Stimulated activated CD8-positive, alpha-beta memory T cell treated with anti-CD3 and anti-CD28 coated beads, Interleukin-4, amount 100 ng/mL, for 24 hours (primary cell): ENCODE measurements around the gene LMBRD2.
"Not testable (repeated sequence)": the region's sequence is repeated elsewhere in the genome, so short reads cannot be mapped to it uniquely, and the experiment has no call there.

Experiments used
- DNase-seq: peaks from one replicate; pipeline ENCODE4 v3.0.0-alpha.2; 2020; ENCODE audit warnings: low read depth

LMBRD2 gene

GRCh38 chr5:36161361-36161760 is 9.7 kb upstream of the LMBRD2 start:
- no peak for DNase-seq

DNA sequence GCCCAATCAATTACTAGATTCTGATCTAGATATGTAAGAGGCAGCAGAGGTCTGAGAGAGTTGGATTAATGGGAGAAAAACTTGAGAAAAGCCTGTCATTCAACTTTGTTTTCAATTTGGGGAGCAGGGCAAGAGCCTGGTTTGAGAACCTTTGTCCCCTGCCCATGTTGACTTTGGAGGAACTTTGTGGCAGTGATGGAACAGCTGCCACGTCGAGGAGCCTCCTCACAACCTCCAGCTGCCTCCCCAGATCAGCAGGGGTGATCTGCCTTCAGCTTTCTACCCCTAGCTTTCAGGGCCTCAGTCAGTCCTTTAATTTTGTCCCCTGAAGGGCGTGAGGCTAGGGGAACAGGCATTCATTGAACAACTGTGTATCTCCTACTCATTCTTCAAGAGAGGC is 8.9 kb upstream of the LMBRD2 start:
- DNase-seq = no peak

DNA sequence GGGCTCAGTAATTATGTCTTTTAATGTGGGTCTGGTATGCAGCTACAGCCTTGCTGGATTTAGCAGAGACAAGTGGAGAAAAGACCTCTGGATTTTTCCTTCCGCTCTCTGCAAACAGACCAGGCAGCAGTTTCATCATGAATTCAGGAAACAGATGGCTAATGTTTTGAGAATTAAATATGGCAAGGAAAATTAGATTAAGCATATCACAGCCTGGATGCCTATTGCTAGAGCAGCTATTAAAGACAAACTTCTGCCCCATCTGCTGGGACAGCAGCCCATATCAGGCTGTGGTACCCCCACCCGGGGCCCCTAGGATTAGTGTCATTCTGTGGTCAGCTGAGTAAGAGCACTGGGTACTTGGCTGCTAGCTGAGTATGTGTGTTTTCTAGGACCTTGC is 6.5 kb upstream of the LMBRD2 start:
- no peak for DNase-seq

DNA sequence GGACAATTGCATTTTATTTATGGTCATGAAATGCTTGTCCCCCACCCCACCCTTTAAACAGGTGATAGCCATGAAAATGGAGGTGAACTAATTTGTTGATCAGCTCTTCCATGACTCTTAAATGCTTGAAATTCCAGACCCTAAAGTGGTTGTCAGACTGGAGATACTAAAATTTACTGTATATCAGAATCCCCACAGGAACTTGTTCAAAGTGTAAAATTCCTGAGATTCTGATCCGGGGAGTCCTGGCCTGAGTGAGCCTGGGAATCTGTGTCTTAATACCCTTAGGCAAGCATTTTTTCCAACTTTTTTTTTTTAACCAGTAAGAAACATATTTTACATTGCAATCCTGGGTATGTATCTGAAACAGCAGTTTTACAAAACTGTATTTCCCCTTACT is 4.9 kb upstream of the LMBRD2 start:
- DNase-seq = no peak

GRCh38 chr5:36156121-36156601 is 4.5 kb upstream of the LMBRD2 start:
- no peak for DNase-seq

DNA sequence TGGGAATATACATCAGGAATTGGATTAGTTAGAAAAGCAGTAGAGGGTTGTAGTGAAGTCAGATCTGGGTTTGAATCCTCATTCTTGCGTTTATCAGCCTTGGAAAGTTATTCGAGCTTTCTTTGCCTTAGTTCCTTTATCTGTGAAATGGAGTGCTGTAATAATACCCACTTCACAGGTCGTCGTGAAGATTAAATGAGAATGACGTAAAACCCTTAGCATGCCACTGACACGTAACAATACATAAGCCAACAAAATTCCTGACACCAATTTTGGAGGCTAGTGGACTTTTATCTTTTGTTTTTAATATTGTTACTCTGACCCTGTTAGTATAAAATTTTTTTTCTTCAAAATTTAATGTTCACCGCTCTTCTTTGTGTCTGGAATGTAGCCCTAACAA is 3.6 kb upstream of the LMBRD2 start:
- no peak for DNase-seq

- DNase-seq = no peak
Observed at GRCh38 chr5:36153726-36154125, 2.0 kb upstream of the LMBRD2 start.

DNA sequence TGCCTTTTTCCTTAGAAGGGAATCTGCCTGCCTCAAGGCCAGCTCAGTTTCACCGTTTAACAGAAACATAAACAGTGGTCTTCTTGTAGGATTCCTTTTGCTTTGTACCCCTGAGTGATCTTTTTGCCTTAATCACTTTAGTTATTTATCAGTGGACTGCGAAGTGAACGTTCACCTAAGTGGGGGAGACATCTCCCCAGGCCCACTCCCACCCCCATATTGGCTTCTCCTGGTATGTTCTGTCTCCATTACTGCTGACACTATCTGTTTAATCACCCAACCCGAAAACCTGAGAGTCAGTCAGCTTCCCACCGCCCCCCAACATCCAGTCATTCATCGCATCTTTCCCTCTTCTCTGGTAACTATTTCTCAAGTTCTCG is 1.6 kb upstream of the LMBRD2 start:
- no peak for DNase-seq

DNA sequence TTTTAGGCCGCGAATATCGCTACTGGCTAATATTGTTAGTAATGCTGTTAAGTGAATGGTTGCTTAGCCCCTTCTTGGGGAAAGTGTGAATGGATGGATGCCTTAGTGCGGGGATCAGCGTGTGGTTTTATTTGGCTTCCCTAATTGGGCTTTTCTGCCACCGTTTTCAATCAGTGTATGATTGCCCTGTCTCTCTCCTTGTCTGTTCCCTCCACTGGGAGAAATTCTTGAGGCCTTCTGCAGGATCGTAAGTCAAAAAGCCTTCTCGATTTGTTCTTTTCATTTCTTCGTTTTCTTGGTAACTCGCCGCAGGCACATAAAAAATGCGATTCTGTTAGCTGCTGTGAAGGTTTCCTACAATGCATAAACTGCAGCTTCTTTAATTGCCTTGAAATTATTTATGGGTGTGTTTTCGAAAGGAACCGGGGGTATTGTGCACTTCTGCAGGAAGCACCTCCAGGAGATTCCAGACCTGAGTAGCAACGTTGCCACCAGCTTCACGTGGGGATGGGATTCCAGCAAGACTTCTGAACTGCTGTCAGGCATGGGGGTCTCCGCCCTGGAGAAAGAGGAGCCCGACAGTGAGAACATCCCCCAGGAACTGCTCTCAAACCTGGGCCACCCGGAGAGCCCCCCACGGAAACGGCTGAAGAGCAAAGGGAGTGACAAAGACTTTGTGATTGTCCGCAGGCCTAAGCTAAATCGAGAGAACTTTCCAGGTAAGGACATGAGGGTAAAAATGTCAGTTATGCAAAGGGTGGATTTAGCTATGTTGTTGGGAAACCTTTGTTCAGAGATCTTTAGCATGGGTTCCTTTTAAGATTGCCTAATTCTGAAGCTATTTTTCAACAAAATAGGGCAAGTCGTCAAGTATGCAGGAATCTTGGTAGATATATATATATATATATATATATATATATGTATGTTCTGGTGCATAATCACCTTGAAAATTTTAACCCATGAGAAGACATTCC is 924 bp upstream of the LMBRD2 start:
- no peak for DNase-seq

GRCh38 chr5:36150676-36151433 is 832 bp downstream of the LMBRD2 start:
- peak; percentile 28 for DNase-seq

- DNase-seq = no peak
Observed at GRCh38 chr5:36147681-36148080, 4.0 kb downstream of the LMBRD2 start.

GRCh38 chr5:36146390-36146789 is 5.3 kb downstream of the LMBRD2 start:
- no peak for DNase-seq

GRCh38 chr5:36145311-36145710 is 6.4 kb downstream of the LMBRD2 start:
- DNase-seq = no peak

- no peak for DNase-seq
Observed at GRCh38 chr5:36138900-36139683, 12.6 kb downstream of the LMBRD2 start.

DNA sequence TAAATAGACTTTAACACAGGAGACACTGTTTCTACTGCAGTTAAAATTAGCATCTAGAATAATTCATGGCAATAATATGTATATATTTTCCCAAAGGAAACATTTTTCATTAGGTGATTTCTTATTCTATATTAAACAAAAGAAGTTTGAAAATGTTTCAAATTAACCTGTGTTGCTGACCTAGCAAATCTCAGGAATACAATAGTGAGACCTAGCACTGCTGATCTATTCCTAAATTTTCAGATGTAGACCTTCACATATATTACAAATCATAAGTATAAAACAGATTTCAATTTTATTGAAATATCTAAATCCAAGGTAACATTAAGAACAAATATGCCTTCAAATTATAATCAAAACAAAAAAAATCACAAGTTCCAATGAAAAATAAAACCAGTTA is 15.1 kb downstream of the LMBRD2 start:
- no peak for DNase-seq

DNA sequence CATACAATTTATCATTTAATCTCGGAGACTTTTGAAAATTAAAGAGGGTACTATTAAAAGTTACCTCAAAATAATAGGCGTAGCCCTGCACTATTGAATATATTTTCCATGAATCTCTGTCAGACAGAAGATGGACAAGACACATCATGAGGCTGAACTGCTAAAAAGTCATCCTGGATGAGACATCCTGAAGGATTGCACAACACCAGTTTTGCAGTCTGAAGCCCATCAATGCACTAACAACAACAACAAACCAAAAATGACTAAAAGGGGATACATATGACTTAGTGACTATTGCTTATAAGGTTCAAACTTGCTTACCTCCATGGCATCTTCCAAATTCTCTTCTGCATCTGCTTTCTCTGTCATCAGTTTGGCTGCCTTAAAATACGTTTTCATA is 15.7 kb downstream of the LMBRD2 start:
- DNase-seq = no peak

- DNase-seq = not testable (repeated sequence)
Observed at GRCh38 chr5:36133009-36133408, 18.7 kb downstream of the LMBRD2 start.

- not testable (repeated sequence) for DNase-seq
Observed at GRCh38 chr5:36129666-36130065, 22.0 kb downstream of the LMBRD2 start.

GRCh38 chr5:36128795-36129194 is 22.9 kb downstream of the LMBRD2 start:
- DNase-seq = no peak

- DNase-seq = no peak
Observed at GRCh38 chr5:36125868-36126267, 25.8 kb downstream of the LMBRD2 start.

DNA sequence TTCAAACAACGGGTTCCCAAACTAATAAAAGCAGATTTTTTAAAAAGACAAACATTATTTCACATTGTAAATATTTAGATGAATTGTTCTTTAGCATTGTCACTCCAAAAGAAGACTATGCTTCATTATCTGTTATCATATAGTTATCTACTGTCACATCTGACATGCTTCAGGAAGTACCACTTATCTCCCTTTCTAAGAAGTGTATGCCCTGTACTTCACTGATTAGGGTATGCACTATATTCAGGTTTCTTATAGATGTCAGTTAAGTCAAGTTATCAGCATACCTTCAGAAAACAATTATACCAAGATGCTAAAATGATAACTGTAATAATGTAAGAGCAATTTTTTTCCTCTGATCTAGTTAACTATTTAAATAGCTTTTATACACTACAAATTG is 40.4 kb downstream of the LMBRD2 start:
- no peak for DNase-seq

DNA sequence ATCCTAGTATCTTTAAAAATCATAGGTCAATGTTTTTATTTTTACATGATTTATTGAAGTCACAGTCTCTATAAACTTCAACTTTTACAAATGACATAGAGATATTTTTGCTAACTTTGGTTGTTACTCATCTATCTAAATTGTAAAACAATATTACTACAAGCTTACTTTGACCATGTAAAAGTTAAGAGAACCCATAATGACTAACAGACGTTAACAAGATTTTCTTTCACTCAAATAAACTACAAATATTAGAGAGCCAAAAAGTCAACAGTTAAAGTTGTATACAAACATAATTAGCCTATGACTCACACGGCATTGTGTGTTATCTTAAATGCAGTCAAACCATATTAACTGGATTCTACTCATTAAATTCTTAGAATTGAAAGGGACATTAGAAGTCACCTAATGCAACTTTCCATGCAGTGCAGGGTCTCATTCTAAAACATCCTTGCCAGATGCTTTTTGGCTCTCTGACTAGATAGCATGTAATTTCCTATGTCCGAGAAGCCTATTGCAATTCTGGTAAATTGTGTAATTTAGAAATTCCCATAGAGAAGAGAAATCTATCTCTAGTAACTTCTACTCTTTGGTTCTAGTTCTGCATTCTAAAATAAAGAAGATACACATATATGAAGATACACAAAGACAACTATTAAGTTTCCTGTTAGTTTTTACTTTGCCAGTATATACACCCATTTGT is 42.8 kb downstream of the LMBRD2 start:
- no peak for DNase-seq
